Measurements from ENCODE around the gene ACY1.

ACY1 gene

DNA sequence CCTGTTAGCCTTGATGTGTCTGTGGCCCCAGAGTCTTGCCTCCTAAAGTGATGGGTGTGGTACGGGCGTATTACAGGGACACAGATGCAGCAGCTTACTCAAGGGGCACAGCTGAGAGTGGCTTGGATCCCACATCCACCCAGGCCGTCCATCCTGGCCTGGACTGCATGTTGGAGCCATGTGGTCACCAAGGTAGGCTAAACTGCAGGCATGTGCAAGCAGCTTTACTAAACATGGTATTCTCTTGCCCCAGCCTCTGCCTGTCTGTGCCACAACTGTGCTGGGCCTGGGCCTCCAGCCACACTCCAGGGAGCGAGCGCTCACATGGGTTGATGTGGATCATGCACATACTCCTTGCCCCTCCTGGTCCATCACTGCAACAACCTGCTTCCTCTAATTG lies 34.2 kb upstream of the ACY1 start:
- Histone ChIP-seq H3K27ac (ENCODE audit: low read length) (no peak overlapping the region), H3K4me1 (ENCODE audit: control insufficient read depth in 1 of 2, insufficient read depth in 2 of 2, low read length in 2 of 2) (no peaks in the 10 kb centered on the region), H3K36me3 (ENCODE audit: control insufficient read depth in 1 of 2, insufficient read depth in 2 of 2, low read length in 2 of 2) (peaks cover 5 to 38% of the 10 kb centered on the region in 2 donors), H3K4me3 (ENCODE audit: low read depth in 1 of 2, low read length in 2 of 2) (no peak overlapping the region), H3K27me3 (ENCODE audit: low read depth, low read length) (no peaks in the 10 kb centered on the region), H3K9me3 (ENCODE audit: control insufficient read depth in 1 of 2, low read length in 2 of 2) (no peaks in the 10 kb centered on the region)

DNA sequence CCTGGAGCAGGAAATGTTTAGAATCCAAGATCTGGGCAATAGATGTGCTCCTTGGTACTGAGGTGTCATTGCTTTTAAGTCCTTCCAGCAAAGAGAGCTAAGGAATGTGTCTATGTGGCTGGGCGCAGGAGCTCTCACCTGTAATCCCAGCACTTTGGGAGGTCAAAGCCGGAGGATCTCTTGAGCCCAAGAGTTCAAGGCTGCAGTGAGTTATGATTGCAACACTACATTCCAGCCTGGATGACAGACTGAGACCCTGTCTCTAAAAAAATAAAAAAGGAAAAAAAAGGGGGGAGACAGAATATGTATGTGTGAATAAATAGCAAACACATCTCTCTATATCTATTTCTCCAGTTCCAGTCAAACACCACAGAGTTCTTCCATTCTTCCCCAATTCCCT lies 32.4 kb upstream of the ACY1 start:
- Histone ChIP-seq H3K27ac (ENCODE audit: low read length) (no peak overlapping the region), H3K4me1 (ENCODE audit: control insufficient read depth in 1 of 2, insufficient read depth in 2 of 2, low read length in 2 of 2) (peaks cover 0 to 4% of the 10 kb centered on the region in 2 donors), H3K9me3 (ENCODE audit: control insufficient read depth in 1 of 2, low read length in 2 of 2) (no peaks in the 10 kb centered on the region), H3K27me3 (ENCODE audit: low read depth, low read length) (no peaks in the 10 kb centered on the region), H3K36me3 (ENCODE audit: control insufficient read depth in 1 of 2, insufficient read depth in 2 of 2, low read length in 2 of 2) (peaks cover under 1 to 24% of the 10 kb centered on the region in 2 donors), H3K4me3 (ENCODE audit: low read depth in 1 of 2, low read length in 2 of 2) (no peak overlapping the region)

DNA sequence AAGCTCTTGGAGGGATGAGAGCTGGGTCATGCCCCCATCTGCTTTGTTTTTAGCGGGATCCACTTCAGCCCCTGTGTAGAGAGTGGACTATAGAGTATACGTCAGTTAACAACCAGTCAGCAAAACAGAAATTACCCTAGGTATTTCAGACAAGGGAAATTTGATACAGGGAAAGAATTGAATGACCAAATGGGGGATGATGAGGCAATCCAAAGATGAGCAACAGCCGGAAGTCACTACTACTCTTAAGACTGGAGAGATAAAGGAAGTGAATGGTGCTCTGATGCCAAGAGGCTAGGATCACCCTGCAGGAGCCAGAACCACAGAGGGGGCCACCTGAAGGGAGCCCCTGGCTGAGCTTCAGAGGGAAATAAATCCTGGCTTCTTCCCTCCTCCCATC lies 29.9 kb upstream of the ACY1 start:
- no peak overlapping the region for H3K27ac ChIP-seq (ENCODE audit: low read length)
- no peaks in the 10 kb centered on the region for H3K9me3 ChIP-seq (ENCODE audit: control insufficient read depth in 1 of 2, low read length in 2 of 2)
- peaks cover 0 to 14% of the 10 kb centered on the region in 2 donors for H3K4me1 ChIP-seq (ENCODE audit: control insufficient read depth in 1 of 2, insufficient read depth in 2 of 2, low read length in 2 of 2)
- peaks cover 0 to 6% of the 10 kb centered on the region in 2 donors for H3K36me3 ChIP-seq (ENCODE audit: control insufficient read depth in 1 of 2, insufficient read depth in 2 of 2, low read length in 2 of 2)
- H3K4me3 ChIP-seq (ENCODE audit: low read depth in 1 of 2, low read length in 2 of 2), result no peak overlapping the region
- no peaks in the 10 kb centered on the region for H3K27me3 ChIP-seq (ENCODE audit: low read depth, low read length)

DNA sequence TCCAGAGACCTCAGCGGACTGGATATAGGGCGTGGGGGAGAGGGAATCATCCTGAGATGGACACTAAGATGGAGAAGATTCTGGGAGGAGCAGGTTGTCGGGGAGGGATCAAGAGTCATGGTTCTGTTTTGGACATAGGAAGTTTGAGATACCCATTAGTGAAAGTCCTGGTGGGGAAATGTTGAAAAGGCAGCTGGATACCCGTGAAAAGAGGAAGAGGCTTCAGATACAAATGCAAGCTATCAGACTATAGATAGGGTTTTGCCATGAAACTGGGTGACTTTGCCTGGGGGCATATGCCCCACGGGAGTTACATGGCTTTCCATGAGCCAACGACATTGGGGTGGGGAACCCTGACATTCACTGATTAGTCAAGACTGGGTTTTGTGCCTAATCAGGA lies 29.2 kb upstream of the ACY1 start:
- Histone ChIP-seq H3K4me3 (ENCODE audit: low read depth in 1 of 2, low read length in 2 of 2) (no peak overlapping the region), H3K27me3 (ENCODE audit: low read depth, low read length) (no peaks in the 10 kb centered on the region), H3K9me3 (ENCODE audit: control insufficient read depth in 1 of 2, low read length in 2 of 2) (no peaks in the 10 kb centered on the region), H3K36me3 (ENCODE audit: control insufficient read depth in 1 of 2, insufficient read depth in 2 of 2, low read length in 2 of 2) (peaks cover 0 to 11% of the 10 kb centered on the region in 2 donors), H3K27ac (ENCODE audit: low read length) (no peak overlapping the region), H3K4me1 (ENCODE audit: control insufficient read depth in 1 of 2, insufficient read depth in 2 of 2, low read length in 2 of 2) (peaks cover 0 to 14% of the 10 kb centered on the region in 2 donors)

DNA sequence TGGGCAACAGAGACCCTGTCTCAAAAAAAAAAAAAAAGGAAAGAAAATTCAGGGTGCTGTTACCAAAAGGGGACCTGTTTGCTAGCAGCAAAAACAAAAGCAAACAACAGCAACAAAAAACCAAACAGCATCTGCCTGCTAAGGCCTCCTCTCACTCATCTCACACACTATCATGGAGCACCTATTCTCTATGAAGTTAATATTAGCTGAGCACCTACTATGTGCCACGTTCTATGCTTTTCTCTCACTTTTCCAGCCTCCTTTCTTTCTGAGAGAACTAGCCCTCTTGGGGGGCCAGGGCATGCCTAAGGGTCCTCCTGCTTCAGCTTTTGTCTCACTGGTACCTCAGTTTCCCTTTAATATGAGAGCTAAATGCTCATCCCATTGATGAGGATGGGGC lies 28.6 kb upstream of the ACY1 start:
- Histone ChIP-seq H3K4me1 (ENCODE audit: control insufficient read depth in 1 of 2, insufficient read depth in 2 of 2, low read length in 2 of 2) (peaks cover 0 to 14% of the 10 kb centered on the region in 2 donors), H3K9me3 (ENCODE audit: control insufficient read depth in 1 of 2, low read length in 2 of 2) (no peaks in the 10 kb centered on the region), H3K27ac (ENCODE audit: low read length) (no peak overlapping the region), H3K27me3 (ENCODE audit: low read depth, low read length) (no peaks in the 10 kb centered on the region), H3K4me3 (ENCODE audit: low read depth in 1 of 2, low read length in 2 of 2) (no peak overlapping the region), H3K36me3 (ENCODE audit: control insufficient read depth in 1 of 2, insufficient read depth in 2 of 2, low read length in 2 of 2) (peaks cover 0 to 13% of the 10 kb centered on the region in 2 donors)

DNA sequence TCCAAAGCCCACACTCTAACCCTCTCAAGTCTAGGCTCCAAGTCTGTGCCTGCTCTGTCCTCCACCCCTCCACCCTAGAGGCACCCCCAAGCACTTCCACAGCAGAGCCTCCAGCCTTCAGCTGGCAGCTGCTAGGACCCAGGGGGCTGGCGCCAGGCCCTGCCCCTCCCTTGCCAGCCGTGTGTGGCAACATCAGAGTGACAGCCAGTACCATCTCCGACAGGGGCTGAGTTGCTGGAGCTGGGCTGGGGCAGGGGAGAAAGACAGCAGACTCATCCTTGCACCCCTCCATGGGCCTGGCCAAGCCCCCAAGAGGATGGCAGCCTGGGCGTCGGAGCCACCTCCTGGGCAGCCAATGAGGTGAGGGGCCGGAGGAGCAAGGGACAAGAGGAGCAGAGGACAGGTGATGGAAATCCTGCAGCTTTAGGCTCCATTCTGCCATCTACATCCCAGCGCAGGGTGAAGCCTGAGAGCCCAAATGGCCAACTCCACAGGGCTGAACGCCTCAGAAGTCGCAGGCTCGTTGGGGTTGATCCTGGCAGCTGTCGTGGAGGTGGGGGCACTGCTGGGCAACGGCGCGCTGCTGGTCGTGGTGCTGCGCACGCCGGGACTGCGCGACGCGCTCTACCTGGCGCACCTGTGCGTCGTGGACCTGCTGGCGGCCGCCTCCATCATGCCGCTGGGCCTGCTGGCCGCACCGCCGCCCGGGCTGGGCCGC lies 28.0 kb upstream of the ACY1 start, which contains the start of gene GPR62:
GPR62 (plus strand) TSS at position 207 of the 718 bp plus-strand sequence; CDS start at position 479, 272 bp downstream.
- Histone ChIP-seq H3K27ac (ENCODE audit: low read length) (no peak within 1 kb of the TSS), H3K4me1 (ENCODE audit: control insufficient read depth in 1 of 2, insufficient read depth in 2 of 2, low read length in 2 of 2) (peaks cover 0 to 14% of the 10 kb centered on the region in 2 donors), H3K36me3 (ENCODE audit: control insufficient read depth in 1 of 2, insufficient read depth in 2 of 2, low read length in 2 of 2) (peaks cover 0 to 14% of the 10 kb centered on the region in 2 donors), H3K9me3 (ENCODE audit: control insufficient read depth in 1 of 2, low read length in 2 of 2) (no peaks in the 10 kb centered on the region), H3K4me3 (ENCODE audit: low read depth in 1 of 2, low read length in 2 of 2) (peak within 1 kb of the TSS in 1 of 2 donors; percentile 60), H3K27me3 (ENCODE audit: low read depth, low read length) (no peaks in the 10 kb centered on the region)

DNA sequence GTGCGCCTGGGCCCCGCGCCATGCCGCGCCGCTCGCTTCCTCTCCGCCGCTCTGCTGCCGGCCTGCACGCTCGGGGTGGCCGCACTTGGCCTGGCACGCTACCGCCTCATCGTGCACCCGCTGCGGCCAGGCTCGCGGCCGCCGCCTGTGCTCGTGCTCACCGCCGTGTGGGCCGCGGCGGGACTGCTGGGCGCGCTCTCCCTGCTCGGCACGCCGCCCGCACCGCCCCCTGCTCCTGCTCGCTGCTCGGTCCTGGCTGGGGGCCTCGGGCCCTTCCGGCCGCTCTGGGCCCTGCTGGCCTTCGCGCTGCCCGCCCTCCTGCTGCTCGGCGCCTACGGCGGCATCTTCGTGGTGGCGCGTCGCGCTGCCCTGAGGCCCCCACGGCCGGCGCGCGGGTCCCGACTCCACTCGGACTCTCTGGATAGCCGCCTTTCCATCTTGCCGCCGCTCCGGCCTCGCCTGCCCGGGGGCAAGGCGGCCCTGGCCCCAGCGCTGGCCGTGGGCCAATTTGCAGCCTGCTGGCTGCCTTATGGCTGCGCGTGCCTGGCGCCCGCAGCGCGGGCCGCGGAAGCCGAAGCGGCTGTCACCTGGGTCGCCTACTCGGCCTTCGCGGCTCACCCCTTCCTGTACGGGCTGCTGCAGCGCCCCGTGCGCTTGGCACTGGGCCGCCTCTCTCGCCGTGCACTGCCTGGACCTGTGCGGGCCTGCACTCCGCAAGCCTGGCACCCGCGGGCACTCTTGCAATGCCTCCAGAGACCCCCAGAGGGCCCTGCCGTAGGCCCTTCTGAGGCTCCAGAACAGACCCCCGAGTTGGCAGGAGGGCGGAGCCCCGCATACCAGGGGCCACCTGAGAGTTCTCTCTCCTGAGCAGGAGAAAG lies 27.2 kb upstream of the ACY1 start:
- peaks cover 0 to 21% of the 10 kb centered on the region in 2 donors for H3K36me3 ChIP-seq (ENCODE audit: control insufficient read depth in 1 of 2, insufficient read depth in 2 of 2, low read length in 2 of 2)
- peak overlapping the region in 1 of 2 donors; percentile 60 for H3K4me3 ChIP-seq (ENCODE audit: low read depth in 1 of 2, low read length in 2 of 2)
- no peak overlapping the region for H3K27ac ChIP-seq (ENCODE audit: low read length)
- H3K27me3 ChIP-seq (ENCODE audit: low read depth, low read length), result no peaks in the 10 kb centered on the region
- no peaks in the 10 kb centered on the region for H3K9me3 ChIP-seq (ENCODE audit: control insufficient read depth in 1 of 2, low read length in 2 of 2)
- H3K4me1 ChIP-seq (ENCODE audit: control insufficient read depth in 1 of 2, insufficient read depth in 2 of 2, low read length in 2 of 2), result peaks cover 0 to 14% of the 10 kb centered on the region in 2 donors

DNA sequence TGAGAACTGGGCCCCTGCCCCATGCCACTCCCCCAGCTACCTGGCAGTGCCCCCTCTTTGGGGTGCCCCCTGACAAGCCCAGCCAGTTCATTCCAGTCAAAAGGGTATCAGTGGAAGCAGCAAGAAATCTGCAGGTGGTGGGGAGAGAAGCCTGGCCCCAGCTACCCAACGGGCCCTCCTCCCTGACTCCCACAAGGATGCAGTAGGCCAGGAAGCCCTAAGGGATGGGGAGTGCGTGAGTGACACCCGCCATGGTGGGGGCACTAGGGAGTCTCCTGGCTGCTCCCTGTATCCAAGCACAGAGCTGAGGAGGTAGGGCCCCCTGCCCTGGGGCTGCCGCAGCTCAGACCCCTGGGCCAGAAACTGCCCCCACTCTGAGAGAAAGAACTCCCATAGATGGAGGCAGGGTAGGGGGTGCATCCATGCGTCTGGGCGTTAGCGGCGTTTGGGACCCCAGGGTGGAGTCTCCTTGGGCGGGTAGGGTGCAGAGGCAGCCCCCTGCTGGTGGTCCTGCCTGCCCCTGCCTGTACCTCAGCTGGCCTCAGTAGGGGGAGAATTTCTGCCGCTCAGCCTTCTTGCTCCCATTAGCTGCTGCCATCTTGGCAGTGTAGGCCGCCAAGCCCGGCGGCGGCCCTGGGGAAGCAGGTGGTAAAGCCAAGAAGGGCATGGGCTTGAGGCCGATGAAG lies 25.7 kb upstream of the ACY1 start:
- Histone ChIP-seq H3K4me1 (ENCODE audit: control insufficient read depth in 1 of 2, insufficient read depth in 2 of 2, low read length in 2 of 2) (peaks cover 0 to 21% of the 10 kb centered on the region in 2 donors), H3K9me3 (ENCODE audit: control insufficient read depth in 1 of 2, low read length in 2 of 2) (no peaks in the 10 kb centered on the region), H3K27me3 (ENCODE audit: low read depth, low read length) (no peaks in the 10 kb centered on the region), H3K4me3 (ENCODE audit: low read depth in 1 of 2, low read length in 2 of 2) (no peak overlapping the region), H3K36me3 (ENCODE audit: control insufficient read depth in 1 of 2, insufficient read depth in 2 of 2, low read length in 2 of 2) (peaks cover 4 to 26% of the 10 kb centered on the region in 2 donors), H3K27ac (ENCODE audit: low read length) (no peak overlapping the region)

DNA sequence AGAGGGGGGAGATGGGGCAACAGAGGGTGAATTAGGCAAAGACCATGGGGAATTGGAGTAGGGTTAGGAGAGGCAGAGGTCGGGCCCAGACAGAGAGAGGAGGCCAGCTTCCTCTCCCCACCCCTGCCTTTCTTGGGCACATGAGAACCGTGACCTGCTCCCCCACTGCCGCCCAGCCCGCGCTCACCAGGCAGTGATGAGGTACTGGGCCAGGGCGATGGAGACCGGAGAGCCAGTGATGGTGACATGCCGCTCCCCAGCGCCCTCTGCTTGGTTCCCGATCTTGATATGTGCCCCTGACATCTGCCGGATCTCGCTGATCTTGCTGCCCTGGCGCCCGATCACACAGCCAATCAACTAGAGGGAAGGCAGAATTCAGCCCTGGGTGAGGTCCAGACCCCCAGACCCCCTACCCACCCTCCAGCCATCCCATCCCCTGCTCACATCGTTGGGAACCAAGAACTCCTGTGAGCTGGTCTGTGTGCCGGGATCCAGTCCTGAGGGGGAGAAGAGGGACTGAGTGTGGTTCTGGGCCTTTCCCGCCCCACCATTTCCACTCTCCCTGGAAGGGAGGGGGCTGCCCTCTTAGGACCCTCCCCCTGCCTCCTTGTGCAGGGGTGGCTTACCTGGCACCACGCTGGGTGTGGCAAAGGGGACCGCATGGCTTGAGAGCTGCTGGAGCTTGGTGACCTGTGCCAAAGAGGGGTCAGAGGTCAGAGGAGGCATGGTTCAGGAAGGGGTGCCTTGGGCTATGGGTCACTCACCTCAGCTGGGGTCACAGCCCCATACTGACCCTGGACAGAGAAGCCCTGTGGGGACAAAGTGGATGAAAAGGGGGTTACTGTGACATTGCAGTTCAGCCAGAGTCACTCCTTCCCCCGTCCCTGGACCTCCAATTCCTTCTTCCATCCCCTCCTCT lies 24.5 kb upstream of the ACY1 start:
- H3K4me1 ChIP-seq (ENCODE audit: control insufficient read depth in 1 of 2, insufficient read depth in 2 of 2, low read length in 2 of 2), result peaks cover 0 to 27% of the 10 kb centered on the region in 2 donors
- no peak overlapping the region for H3K27ac ChIP-seq (ENCODE audit: low read length)
- H3K9me3 ChIP-seq (ENCODE audit: control insufficient read depth in 1 of 2, low read length in 2 of 2), result no peaks in the 10 kb centered on the region
- H3K27me3 ChIP-seq (ENCODE audit: low read depth, low read length), result no peaks in the 10 kb centered on the region
- H3K4me3 ChIP-seq (ENCODE audit: low read depth in 1 of 2, low read length in 2 of 2), result no peak overlapping the region
- H3K36me3 ChIP-seq (ENCODE audit: control insufficient read depth in 1 of 2, insufficient read depth in 2 of 2, low read length in 2 of 2), result peaks cover 4 to 26% of the 10 kb centered on the region in 2 donors

DNA sequence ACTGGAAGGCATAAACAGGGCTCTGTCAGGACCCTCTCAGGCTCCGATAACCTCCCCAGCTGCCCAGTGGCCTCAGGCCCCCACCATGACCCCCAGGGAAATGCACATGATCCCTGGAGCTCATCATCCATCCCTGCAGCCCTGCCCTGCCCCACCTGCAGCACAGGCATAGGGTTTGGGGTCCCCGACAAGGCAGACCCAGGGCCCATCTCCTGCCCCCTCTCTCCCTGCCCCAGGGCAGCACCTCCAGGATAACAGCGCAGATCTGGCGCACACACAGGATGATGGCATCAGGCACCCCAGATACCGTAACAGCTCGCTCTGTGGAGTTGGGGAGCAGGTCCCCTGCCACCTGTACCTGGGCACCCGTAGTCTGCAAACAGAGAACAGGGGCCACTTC lies 23.7 kb upstream of the ACY1 start:
- Histone ChIP-seq H3K4me3 (ENCODE audit: low read depth in 1 of 2, low read length in 2 of 2) (no peak overlapping the region), H3K4me1 (ENCODE audit: control insufficient read depth in 1 of 2, insufficient read depth in 2 of 2, low read length in 2 of 2) (peaks cover 0 to 35% of the 10 kb centered on the region in 2 donors), H3K9me3 (ENCODE audit: control insufficient read depth in 1 of 2, low read length in 2 of 2) (no peaks in the 10 kb centered on the region), H3K27me3 (ENCODE audit: low read depth, low read length) (no peaks in the 10 kb centered on the region), H3K36me3 (ENCODE audit: control insufficient read depth in 1 of 2, insufficient read depth in 2 of 2, low read length in 2 of 2) (peaks cover 4 to 26% of the 10 kb centered on the region in 2 donors), H3K27ac (ENCODE audit: low read length) (no peak overlapping the region)
